Glutamatergic neuron (in vitro differentiated cells): ENCODE measurements around the gene FAM20C. TPM values are rescaled to one million over a fixed set of nuclear protein-coding genes. Genes with fewer than 3 reads are reported as not detected.

ENCODE experiments used
- DNase-seq: peaks from one replicate; pipeline ENCODE4 v3.0.0; 2022
- H3K27ac Mint-ChIP-seq: one replicate; pipeline ENCODE4 v1.8.0; 2020; ENCODE audit warnings: mild to moderate bottlenecking, mixed read lengths, inconsistent platforms; ENCODE audit not compliant: unreplicated experiment
- H3K27me3 Mint-ChIP-seq: one replicate; pipeline ENCODE4 v1.8.0; 2020; ENCODE audit warnings: mild to moderate bottlenecking, moderate library complexity, mixed read lengths, inconsistent platforms; ENCODE audit not compliant: unreplicated experiment
- H3K36me3 Mint-ChIP-seq: one replicate; pipeline ENCODE4 v1.8.0; 2020; ENCODE audit warnings: mild to moderate bottlenecking, mixed read lengths, inconsistent platforms; ENCODE audit not compliant: unreplicated experiment
- H3K4me1 Mint-ChIP-seq: one replicate; pipeline ENCODE4 v1.8.0; 2020; ENCODE audit warnings: mild to moderate bottlenecking, low read depth, mixed read lengths, inconsistent platforms; ENCODE audit not compliant: unreplicated experiment
- H3K4me3 Mint-ChIP-seq: one replicate; pipeline ENCODE4 v1.8.0; 2020; ENCODE audit warnings: mild to moderate bottlenecking, mixed read lengths, inconsistent platforms; ENCODE audit not compliant: unreplicated experiment
- H3K9me3 Mint-ChIP-seq: one replicate; pipeline ENCODE4 v1.8.0; 2020; ENCODE audit warnings: mild to moderate bottlenecking, moderate library complexity, mixed read lengths, inconsistent platforms; ENCODE audit not compliant: unreplicated experiment
- CTCF ChIP-seq: fragments of 200-600 bp; sonication (generic); IDR thresholded peaks from one replicate; pipeline ENCODE4 v1.5.0; 2021; ENCODE audit not compliant: partially characterized antibody, unreplicated experiment
- total RNA-seq: library from RNA; stranded (reverse); fragmentation: NEBNext Ultra II Directional; extraction: Animal tissue kit (Norgen Biotek cat#: 25700); gene quantifications from one replicate; pipeline ENCODE4 v1.2.1, GENCODE V29; 2021; ENCODE audit not compliant: unreplicated experiment

The FAM20C gene
- total RNA-seq, 1 donor from 2014 or later, result 199 TPM

GRCh38 chr7:187227-187927 lies 5.0 kb upstream of the FAM20C start:
- DNase-seq, result no peak
- Mint-ChIP-seq H3K27me3 (peaks cover 8% of the 10 kb centered on the region), H3K4me1 (peaks cover 39% of the 10 kb centered on the region), H3K36me3 (peaks cover 4% of the 10 kb centered on the region), H3K4me3 (peak overlapping the region; percentile 12), H3K9me3 (peaks cover 18% of the 10 kb centered on the region), H3K27ac (peak overlapping the region; percentile 24)
- no peak for TF ChIP-seq CTCF

DNA sequence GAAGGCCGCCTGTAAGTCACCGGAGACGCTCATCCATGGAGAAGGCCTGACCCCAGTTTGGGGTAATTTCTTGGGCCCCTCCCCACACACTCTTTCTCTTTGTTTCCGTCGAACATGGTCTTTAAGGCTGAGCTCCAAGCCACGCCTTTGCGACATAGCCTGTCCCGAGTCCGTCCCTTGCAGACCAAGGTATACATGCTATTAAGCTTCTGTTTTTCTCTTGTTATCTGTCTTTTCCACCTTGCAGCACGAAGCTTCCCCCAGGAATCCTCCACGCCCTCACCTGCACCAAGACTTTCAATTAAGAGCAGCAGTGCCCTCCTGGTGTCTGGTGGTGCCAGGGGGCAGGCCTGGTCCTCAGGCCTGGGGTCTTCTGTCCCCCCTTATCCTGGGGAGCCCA lies 4.2 kb upstream of the FAM20C start:
- H3K4me3 Mint-ChIP-seq, result peak overlapping the region; percentile 16
- no peak for DNase-seq
- peaks cover 18% of the 10 kb centered on the region for H3K9me3 Mint-ChIP-seq
- H3K36me3 Mint-ChIP-seq, result peaks cover 4% of the 10 kb centered on the region
- H3K27me3 Mint-ChIP-seq, result peaks cover 8% of the 10 kb centered on the region
- peaks cover 39% of the 10 kb centered on the region for H3K4me1 Mint-ChIP-seq
- TF ChIP-seq CTCF, result no peak
- H3K27ac Mint-ChIP-seq, result peak overlapping the region; percentile 52

GRCh38 chr7:188727-189500 lies 3.5 kb upstream of the FAM20C start:
- H3K4me1 Mint-ChIP-seq, result peaks cover 36% of the 10 kb centered on the region
- peaks cover 19% of the 10 kb centered on the region for H3K9me3 Mint-ChIP-seq
- peak; percentile 64 for DNase-seq
- TF ChIP-seq CTCF, result no peak
- H3K4me3 Mint-ChIP-seq, result peak overlapping the region; percentile 64
- H3K36me3 Mint-ChIP-seq, result no peaks in the 10 kb centered on the region
- peak overlapping the region; percentile 59 for H3K27ac Mint-ChIP-seq
- H3K27me3 Mint-ChIP-seq, result peaks cover 6% of the 10 kb centered on the region

DNA sequence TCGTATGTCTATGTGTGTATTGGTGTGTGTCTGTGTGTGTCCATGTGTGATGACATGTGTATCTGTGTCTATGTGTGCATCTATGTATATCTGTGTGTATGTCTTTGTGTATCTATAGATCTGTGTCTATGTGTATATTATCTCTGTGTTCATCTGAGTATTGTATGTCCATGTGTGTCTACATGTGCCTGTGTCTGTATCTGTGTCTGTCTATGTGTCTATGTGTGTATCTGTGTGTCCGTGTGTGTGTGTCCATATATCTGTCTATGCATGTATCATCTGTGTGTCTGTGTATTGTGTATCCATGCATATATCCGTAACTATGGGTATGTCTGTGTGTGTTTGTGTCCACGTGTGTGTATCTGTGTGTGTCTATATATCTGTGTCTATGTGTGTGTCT lies 2.7 kb upstream of the FAM20C start:
- Mint-ChIP-seq H3K9me3 (peaks cover 25% of the 10 kb centered on the region), H3K36me3 (no peaks in the 10 kb centered on the region), H3K4me3 (peak overlapping the region; percentile 34), H3K4me1 (peaks cover 36% of the 10 kb centered on the region), H3K27me3 (peaks cover 12% of the 10 kb centered on the region), H3K27ac (peak overlapping the region; percentile 53)
- no peak for DNase-seq
- no peak for TF ChIP-seq CTCF

- TF ChIP-seq CTCF, result no peak
- Mint-ChIP-seq H3K9me3 (peaks cover 29% of the 10 kb centered on the region), H3K36me3 (no peaks in the 10 kb centered on the region), H3K4me3 (peak overlapping the region; percentile 34), H3K27me3 (peaks cover 12% of the 10 kb centered on the region), H3K4me1 (peaks cover 36% of the 10 kb centered on the region), H3K27ac (peak overlapping the region; percentile 53)
- DNase-seq, result no peak
Measured at GRCh38 chr7:190196-190595, 2.2 kb upstream of the FAM20C start.
